ENCODE results near the gene AADAC.

DNA sequence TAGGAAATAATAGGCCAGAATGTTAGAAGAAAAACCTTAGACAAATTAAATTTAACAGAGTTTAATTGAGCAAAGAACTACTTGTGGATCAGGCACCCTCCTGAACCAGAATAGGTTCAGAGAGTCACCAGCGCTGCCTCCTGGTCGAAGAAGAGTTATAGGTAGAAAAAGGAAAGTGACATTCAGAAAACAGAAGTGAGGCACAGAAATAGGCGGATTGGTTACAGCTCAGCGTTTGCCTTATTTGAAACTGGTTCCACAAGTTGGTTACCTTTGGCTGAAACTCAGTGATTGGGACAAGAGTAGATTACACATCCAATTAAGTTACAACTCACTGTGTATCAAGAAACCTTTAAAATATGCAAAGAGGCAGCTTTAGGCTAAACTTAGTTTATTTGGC lies 4.4 kb downstream of the AADAC start:
- TF ChIP-seq GATA2 (IDR thresholded peaks at IDR 0.05; ENCODE audit: low read depth, low read length) (no peak), GATA3 (IDR thresholded peaks at IDR 0.05; ENCODE audit: low read depth, low read length) (no peak)
